GM18505 (cell line): ENCODE data around the gene SACM1L.
"Not testable (repeated sequence)": the region's sequence is repeated elsewhere in the genome, so short reads cannot be mapped to it uniquely, and the experiment has no call there.

Source experiments
- ATAC-seq: cut with Tn5 transposase; IDR thresholded peaks from one replicate; pipeline ENCODE4 v1.9.1; 2021; ENCODE audit not compliant: unreplicated experiment
- POLR2A ChIP-seq: IDR thresholded peaks from 4 replicates; pipeline ENCODE4 v1.6.1; 2011; ENCODE audit warnings: borderline replicate concordance; ENCODE audit not compliant: insufficient read depth, insufficient read length; ENCODE audit errors: extremely low read depth

The SACM1L gene

DNA sequence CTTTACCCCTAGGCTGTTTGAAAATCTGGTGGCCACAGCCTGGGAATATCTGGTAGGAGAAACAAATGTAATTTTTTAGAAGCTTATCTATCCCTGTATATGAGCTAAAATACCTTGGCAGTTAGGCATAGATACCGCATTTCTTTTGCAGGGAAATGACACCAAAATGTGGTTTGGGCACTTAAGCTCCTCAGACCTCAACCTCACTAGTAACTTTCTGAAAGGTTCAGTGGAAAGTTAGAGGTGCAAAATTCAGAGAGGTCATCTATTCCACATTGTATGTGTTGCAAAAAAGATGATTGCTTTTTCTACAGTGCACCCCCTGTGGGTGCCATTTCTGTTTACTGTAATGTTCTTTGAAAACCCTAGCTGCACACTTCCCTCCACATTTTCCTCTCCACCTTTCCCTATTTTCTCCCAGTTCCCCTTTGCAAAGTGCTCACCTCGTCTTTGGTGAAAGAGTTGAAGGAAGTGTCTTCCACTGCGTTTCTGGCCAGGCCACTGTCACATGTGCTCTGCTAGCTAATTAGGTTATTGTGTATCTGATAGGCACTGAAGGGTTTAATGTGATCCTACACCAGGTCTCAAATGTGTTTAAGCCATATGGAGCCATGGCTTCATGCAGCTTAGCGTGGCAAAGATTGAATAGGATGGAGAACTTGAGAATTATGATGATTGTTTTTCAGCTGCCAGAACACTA, 1.3 kb downstream of the SACM1L start:
- TF ChIP-seq POLR2A, result no peak
- ATAC-seq, result no peak

DNA sequence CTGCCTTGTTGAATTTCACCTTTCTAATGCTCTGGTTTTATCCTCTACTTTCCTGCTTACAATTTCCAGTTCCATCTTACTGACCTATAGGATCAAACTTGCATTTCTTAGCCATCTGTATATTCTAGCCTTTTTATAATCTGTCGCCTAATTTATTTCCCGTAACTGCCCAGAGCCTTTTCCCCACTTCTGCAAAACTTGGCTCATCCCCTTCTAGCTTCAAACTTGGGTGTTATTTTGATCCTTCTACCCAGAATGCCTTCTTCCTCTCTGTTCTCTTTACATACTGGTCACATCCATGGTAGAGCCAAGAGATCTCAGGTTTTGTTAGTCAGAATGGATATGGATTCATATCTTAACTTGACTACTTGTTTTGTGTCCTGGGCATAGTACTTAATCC, 2.6 kb downstream of the SACM1L start:
- ATAC-seq, result no peak
- no peak for TF ChIP-seq POLR2A

DNA sequence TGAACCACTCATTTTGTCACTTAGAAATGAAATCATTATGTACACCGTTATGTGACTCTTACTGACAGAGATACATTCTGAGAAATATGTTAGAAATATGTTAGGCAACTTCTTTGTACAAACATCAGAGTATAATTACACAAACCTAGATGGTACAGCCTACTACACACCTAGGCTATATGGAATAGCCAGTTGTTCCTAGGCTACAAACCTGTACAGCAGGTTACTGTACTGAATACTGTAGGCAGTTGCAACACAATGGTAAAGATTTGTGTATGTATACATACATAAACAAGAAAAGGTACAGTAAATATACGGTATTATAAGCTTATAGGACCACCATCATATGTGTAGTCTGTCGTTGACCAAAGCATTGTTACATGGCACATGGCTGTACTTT, 3.7 kb downstream of the SACM1L start:
- TF ChIP-seq POLR2A, result no peak
- no peak for ATAC-seq

DNA sequence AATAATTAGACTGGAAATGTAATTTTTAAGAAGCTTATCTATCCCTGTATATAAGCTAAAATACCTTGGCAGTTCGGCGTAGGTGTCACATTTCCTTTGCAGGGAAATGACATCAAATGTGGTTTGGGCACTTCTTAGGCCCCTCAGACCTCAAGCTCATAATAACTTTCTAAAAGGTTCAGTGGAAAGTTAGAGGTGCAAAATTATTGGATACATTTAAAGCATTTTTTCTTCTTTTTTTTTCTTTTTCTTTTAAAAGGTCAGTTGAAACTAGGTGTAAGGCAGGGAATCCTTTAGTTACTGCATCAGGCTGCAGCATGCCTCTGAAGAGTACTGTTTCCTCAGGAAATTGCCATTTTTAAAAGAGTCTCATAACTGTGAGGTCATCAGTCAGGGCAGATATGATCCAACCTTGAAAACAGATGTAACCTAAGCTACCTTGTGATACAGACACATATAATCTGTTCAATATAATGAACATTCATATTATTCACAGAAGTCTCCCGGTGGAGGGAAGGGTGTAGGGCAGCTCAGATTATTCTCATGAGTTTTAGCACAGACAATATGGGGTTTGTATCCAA, 4.8 kb downstream of the SACM1L start:
- ATAC-seq, result no peak
- no peak for TF ChIP-seq POLR2A

DNA sequence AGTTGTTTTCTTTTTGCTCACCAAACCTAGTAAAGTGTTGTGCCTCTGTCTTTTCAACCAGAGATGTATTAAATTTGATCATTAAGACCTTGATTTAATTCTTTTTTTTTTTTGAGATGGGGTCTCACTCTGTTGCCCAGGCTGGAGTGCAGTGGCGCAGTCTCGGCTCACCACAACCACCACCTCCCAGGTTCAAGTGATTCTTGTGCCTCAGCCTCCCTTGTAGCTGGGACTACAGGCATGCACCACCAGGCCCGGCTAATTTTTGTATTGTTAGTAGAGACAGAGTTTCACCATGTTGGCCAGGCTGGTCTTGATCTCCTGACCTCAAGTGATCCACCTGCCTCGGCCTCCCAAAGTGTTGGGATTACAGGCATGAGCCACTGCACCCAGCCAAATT, 6.0 kb downstream of the SACM1L start:
- not testable (repeated sequence) for ATAC-seq

DNA sequence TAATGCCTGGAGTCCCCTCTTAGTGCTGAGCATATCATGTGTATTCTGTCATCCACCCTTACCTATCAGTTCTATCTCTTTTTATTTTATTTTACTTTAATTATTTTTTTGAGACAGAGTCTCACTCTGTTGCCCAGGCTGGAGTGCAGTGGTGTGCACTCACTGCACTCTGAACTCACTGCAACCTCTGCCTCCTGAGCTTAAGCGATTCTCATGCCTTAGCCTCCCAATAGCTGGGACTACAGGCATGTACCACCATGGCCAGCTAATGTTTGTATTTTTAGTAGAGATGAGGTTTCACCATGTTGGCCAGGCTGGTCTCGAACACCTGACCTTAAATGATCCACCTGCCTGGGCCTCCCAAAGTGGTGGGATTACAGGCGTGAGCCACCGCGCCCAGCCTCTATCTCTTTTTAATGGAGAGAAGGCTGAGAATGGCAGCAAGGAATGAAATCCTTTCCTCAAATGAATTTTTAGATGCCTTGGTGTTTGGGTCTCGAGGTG, 11.4 kb downstream of the SACM1L start:
- no peak for TF ChIP-seq POLR2A
- ATAC-seq, result no peak

DNA sequence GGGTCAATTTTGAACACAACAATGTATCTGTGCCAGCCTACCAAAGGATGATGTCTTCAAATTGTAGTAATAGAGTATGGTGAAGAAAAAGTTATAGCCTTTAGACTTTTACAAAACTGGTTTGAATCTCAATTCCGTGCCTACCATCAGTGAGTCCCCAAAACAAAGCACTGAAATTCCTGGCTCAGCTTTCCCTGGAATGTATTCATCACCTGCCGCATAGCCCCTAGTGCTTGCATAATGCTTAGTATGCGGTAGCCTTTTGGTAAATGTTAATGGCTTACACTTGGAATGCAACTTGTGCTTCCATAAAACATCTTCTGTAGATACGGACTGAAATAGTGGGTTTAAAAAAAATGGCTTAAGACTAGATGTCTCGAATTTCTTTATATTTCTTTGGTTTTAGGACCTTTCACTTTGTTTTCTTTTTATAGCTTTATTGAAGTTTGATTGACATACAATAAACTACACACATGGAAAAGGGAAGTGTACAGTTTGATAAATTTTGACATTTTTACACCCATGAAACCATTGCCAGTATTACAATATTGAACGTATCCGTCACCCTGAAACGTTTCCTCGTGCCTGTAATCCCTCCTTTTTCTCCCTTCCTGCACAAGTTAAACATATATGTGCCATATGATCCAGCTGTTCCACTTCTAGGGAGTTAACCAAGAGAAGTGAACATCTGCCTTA, 12.1 kb downstream of the SACM1L start:
- ATAC-seq, result no peak
- TF ChIP-seq POLR2A, result no peak

DNA sequence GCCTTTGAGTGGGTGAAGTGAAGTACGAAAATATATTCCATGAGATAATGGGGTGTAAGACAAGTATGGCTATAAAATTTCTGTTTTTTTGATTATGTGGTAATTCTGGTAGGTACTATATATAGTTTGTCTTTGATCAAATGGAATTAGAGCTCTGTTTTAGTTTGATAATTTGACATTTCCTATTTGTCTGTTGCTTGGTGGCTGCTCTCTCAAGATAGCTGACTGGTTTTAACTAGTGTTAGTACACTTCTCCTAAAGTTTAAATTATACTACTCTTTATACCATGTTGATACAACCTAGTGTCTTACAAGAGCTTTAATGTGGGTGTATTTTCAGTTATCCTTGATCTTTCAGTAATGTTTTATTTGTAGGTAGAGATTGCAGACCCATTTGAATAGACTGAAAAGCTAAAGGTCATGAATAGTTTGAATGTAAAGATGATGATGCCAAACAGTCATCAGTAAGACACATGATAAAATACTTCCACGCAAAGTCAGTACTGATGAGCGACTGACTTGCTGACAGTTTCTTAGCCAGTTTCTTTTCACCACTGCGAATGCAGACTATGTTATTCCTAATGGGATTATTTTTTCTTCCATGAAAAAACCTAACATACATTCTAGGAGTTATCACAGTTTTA, 15.2 kb downstream of the SACM1L start:
- no peak for TF ChIP-seq POLR2A
- ATAC-seq, result no peak

DNA sequence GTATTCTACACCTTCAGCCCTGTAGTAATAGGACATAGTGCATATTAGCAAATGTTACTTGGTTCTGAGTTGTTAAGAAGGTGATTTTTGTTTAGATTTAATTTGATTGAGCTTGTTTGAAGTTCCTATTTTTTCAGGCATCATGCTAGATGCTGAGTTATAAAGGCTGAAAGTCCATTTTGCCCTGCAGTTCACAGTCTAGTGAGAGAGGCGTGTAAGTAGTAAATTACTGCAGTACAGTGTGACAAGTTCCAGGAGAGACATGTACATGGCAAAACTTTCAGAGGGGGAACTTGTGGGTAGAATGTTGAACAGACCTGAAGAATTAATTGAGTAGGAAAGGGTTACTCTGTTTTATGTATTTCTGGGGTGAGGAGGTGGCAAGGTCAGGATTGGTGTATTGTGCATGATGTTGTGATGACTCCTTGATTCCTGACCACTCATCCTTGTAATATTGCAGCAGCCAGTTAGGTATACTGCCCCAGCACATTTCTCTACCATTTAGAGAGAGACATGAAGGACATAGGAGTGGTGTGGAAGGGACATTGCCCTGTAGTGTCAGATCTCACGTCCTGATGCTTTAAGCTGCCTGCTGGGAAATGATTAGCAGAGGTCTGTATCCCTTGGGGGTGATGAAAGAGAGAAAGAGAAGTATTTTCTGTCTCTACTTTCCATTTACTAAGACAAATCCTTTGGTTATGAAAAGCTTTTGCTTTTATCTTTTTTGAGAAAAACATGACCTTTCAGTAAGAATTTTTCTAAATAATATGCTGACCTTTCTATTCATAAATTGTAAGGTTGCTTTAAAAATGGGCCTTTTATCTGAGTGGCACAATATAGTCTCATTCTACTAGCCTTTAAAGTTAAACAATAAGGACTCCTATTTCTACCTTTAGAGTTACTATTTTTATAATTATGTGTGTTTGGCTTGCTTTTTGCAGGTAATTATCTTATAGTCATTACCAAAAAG, 16.9 kb downstream of the SACM1L start:
- TF ChIP-seq POLR2A, result no peak

DNA sequence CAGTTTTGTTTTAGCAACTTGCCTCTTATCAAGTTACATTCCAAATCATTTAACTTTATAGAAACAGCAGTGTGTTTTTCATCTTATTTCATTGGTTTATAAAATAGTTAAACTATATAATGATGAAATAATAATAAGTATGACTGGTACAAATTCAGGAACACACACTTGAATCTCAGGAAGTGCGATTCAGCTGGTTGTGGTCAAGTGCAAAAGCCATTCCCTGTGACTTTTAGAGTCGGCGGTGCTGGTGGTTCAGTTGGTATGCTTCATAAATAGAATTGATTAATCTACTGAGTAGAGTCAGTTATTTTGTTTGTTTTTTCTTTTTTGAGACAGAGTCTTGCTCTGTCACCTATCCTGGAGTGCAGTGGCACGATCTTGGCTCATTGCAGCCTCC, 22.7 kb downstream of the SACM1L start:
- ATAC-seq, result no peak
- no peak for TF ChIP-seq POLR2A

More for the DNA sequence above, 16.9 kb downstream of the SACM1L start:
- ATAC-seq, result no peak

DNA sequence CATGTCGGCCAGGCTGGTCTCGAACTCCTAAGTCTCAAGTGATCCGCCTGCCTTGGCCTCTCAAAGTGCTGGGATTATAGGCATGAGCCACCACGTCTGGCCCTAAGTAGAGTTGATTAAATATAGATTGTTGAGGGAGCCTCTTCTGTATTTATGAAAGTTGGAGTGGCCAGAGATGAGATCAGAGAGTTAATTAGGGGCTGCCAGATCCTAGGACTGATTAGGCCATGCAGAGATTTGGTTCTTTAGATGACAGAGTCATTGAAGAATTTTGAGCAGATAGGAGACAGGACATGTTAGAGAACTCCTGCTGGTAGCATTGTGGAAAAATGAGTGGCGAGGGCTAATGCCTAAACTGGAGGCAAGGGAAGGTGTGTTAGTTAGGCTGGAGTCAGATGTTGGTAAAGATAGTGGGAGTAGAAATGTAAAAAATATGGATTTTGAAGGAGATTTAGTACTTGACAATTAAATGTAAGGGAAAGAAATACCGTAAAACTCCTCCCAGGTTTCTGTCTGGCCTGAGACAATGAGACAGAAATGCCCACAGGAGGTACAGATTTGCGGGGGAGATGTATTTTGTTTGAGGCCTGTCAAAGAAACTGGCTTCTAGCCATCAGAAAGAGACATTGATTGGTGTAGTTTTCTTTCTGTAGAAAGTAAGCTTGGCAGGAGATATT, 23.4 kb downstream of the SACM1L start:
- no peak for TF ChIP-seq POLR2A
- ATAC-seq, result no peak

DNA sequence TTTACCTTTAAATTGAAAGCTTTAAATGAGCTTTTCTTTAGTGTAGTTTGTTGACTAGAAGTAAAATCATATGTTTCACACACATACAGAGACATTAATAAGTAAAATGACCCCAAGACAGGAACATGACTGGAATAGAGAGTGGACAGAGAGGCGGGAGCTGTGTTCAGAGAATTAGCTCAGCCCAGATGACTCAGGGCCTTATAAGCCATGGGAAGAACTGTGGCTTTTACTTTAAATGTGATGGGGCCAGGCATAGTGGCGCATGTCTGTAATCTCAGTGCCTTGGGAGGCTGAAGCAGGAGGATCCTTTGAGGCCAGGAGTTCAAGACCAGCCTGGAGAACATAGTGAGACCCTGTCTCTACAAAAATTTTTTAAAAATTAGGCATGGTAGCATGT, 26.7 kb downstream of the SACM1L start:
- no peak for TF ChIP-seq POLR2A
- ATAC-seq, result no peak
